ENCODE measurements around the gene NOTCH4. TPM values are rescaled to one million over a fixed set of nuclear protein-coding genes. Genes with fewer than 3 reads are reported as not detected.
"Not testable (repeated sequence)": the region's sequence is repeated elsewhere in the genome, so short reads cannot be mapped to it uniquely, and the experiment has no call there.

NOTCH4 gene
- total RNA-seq, 3 donors from 2014 or later = 20.8 to 47.9 (median 23.8) TPM

- no peak for DNase-seq (ENCODE audit: low spot score in 2 of 2)
- no peak for TF ChIP-seq POLR2A (IDR thresholded peaks at IDR 0.05)
- Histone ChIP-seq H3K4me1 (no peaks in the 10 kb centered on the region), H3K27me3 (no peaks in the 10 kb centered on the region), H3K27ac (no peak overlapping the region), H3K4me3 (no peak overlapping the region), H3K9me3 (no peaks in the 10 kb centered on the region), H3K36me3 (no peaks in the 10 kb centered on the region)
- intact Hi-C loops (cut with DNase I; ENCODE audit: low total_unique reads) = no loop called here
These were observed 10.2 kb downstream of the NOTCH4 start for GRCh38 chr6:32213649-32214048.

DNA sequence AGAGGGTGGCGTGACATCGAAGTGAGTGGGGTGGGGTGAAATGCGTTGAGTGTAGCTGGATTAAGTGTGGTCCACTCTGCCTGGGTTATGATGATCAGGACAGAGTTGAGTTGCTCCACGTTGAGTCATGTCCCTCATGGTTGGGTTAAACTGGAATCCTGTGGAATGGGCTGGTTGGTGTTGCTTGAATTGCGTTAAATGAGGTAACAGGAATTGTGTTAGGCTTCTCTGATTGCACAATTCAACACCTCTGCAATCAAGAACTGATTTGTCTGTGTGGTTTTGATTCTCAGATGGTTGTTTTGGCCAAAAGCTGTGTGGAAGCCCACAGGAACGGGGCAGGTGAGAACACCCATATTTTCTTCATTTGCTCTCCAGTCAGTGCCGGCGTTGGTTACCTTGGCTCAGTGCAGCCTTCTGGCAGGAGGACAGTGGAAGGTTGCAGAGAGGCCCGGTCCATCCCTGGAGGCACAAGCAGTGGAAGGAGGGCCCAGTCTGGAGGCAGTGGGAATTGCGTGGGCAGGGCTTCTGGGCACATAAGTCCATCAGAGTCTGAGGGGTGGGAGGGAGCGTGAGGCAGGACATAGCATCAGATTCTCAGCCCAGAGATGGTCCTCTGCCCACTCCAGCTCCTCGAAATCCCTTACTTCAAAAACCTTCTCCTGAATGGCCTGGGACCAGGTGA is 11.6 kb downstream of the NOTCH4 start:
- intact Hi-C loops (cut with DNase I; ENCODE audit: low total_unique reads) = no loop called here
- TF ChIP-seq POLR2A (IDR thresholded peaks at IDR 0.05) (no peak), POLR2AphosphoS5 (IDR thresholded peaks at IDR 0.05) (no peak), CTCF (IDR thresholded peaks at IDR 0.05) (no peak)
- no peaks in the 10 kb centered on the region for H3K36me3 ChIP-seq

GRCh38 chr6:32211432-32211831 is 12.4 kb downstream of the NOTCH4 start:
- H3K4me3 ChIP-seq; DNase-seq (ENCODE audit: low spot score in 2 of 2); H3K9me3 ChIP-seq; intact Hi-C loops (cut with DNase I; ENCODE audit: low total_unique reads); H3K4me1 ChIP-seq; H3K36me3 ChIP-seq; H3K27me3 ChIP-seq: not testable (repeated sequence)
- H3K27ac ChIP-seq = peak overlapping the region in 1 of 2 donors; percentile 8

More for the DNA sequence above, 11.6 kb downstream of the NOTCH4 start:
- H3K4me1 ChIP-seq = no peaks in the 10 kb centered on the region
- no peaks in the 10 kb centered on the region for H3K27me3 ChIP-seq
- peak overlapping the region; percentile 8 to 45 for H3K27ac ChIP-seq
- no peak overlapping the region for H3K4me3 ChIP-seq
- DNase-seq (ENCODE audit: low spot score in 2 of 2) = no peak
- H3K9me3 ChIP-seq = no peaks in the 10 kb centered on the region

DNA sequence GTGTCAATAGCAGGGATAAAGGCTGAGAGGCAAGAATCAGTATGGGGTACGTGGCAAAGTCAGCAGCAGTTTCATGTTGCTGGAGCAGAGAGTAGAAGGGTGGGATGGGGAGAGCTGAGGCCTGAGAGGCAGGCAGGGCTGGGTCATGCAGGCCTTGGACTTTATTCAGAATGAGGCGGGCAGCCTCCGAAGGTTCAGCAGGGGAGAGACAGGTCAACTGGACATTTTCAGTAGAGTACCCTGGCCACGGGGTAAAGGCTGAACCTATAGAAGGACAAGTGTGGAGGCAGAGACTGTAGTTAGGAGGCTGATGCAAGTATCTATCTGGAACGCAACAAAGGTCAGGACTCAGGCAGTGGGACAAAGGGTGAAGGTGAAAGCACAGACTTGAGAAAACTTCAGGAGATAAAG is 13.7 kb downstream of the NOTCH4 start:
- Histone ChIP-seq H3K4me3 (no peak overlapping the region), H3K27me3 (no peaks in the 10 kb centered on the region), H3K4me1 (no peaks in the 10 kb centered on the region), H3K27ac (no peak overlapping the region), H3K9me3 (no peaks in the 10 kb centered on the region), H3K36me3 (no peaks in the 10 kb centered on the region)
- no peak for DNase-seq (ENCODE audit: low spot score in 2 of 2)
- intact Hi-C loops (cut with DNase I; ENCODE audit: low total_unique reads) = no loop called here
- TF ChIP-seq POLR2AphosphoS5 (IDR thresholded peaks at IDR 0.05) (no peak), POLR2A (IDR thresholded peaks at IDR 0.05) (no peak), CTCF (IDR thresholded peaks at IDR 0.05) (no peak)

DNA sequence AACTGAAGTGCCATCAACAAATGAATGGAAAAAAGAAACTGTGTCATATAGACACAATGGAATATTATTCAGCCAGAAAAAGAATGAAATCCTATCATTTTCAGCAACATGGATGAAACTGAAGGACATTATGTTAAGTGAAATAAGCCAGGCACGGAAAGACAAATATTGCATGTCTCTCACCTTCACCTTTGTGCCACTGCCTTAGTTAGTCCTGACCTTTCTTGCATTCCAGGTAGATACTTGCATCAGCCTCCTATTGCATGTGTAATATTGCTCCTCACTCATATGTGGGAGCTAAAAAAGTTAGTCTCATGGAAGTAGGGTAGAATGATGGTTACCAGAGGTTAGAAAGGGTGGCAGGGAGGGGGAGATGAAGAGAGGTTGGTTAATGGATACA is 14.9 kb downstream of the NOTCH4 start:
- H3K36me3 ChIP-seq = no peaks in the 10 kb centered on the region
- H3K9me3 ChIP-seq = no peaks in the 10 kb centered on the region
- no peak overlapping the region for H3K27ac ChIP-seq
- H3K27me3 ChIP-seq = no peaks in the 10 kb centered on the region
- intact Hi-C loops (cut with DNase I; ENCODE audit: low total_unique reads) = no loop called here
- no peak overlapping the region for H3K4me3 ChIP-seq
- no peak for DNase-seq (ENCODE audit: low spot score in 2 of 2)
- no peaks in the 10 kb centered on the region for H3K4me1 ChIP-seq
- TF ChIP-seq POLR2A (IDR thresholded peaks at IDR 0.05) (no peak), CTCF (IDR thresholded peaks at IDR 0.05) (no peak), POLR2AphosphoS5 (IDR thresholded peaks at IDR 0.05) (no peak)

DNA sequence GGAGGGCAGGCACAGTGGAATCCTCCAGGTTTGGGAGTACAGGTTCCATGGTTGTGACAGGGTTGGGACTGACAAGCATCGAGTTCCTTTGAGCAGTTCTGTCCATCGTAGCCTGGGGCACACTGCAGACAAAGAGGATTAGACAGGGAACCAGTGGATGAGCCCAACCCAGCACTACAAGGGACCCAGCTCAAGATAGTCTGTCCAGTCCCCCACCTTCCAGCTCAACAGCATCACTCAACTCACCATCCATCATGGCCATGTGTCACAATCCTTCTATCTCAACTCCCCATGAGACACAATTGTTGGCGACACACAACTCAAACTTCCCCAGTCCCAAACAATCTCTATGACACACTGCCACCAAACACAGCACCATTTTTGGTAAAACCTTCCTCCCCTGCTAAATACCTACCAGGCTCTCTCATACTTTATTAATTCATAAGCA is 19.6 kb downstream of the NOTCH4 start:
- intact Hi-C loops (cut with DNase I; ENCODE audit: low total_unique reads) = no loop called here
- no peaks in the 10 kb centered on the region for H3K4me1 ChIP-seq
- H3K27me3 ChIP-seq = no peaks in the 10 kb centered on the region
- no peak overlapping the region for H3K4me3 ChIP-seq
- H3K9me3 ChIP-seq = no peaks in the 10 kb centered on the region
- TF ChIP-seq POLR2A (IDR thresholded peaks at IDR 0.05) (no peak), CTCF (IDR thresholded peaks at IDR 0.05) (no peak), POLR2AphosphoS5 (IDR thresholded peaks at IDR 0.05) (no peak)
- H3K27ac ChIP-seq = no peak overlapping the region
- no peaks in the 10 kb centered on the region for H3K36me3 ChIP-seq
- no peak for DNase-seq (ENCODE audit: low spot score in 2 of 2)
